DOHH2 (cell line): ENCODE results near the gene HNF4A.

Experiments
- H3F3A ChIP-seq: fragments of 200-600 bp; sonication (generic), shearing (Covaris generic); 2 replicates; pipeline ENCODE4 v1.6.0; 2016; ENCODE audit warnings: antibody characterized with exemption, mild to moderate bottlenecking; ENCODE audit not compliant: control insufficient read depth, insufficient read depth
- H3K27ac ChIP-seq: fragments of 200-600 bp; sonication (generic); 2 replicates; pipeline ENCODE4 v1.5.1; 2014; ENCODE audit warnings: low read depth, mild to moderate bottlenecking, low read length, moderate library complexity
- H3K27me3 ChIP-seq: fragments of 200-600 bp; sonication (generic); 2 replicates; pipeline ENCODE4 v1.6.1; 2014; ENCODE audit warnings: mild to moderate bottlenecking, low read length, mixed read lengths; ENCODE audit not compliant: control insufficient read depth
- H3K36me3 ChIP-seq: fragments of 200-600 bp; sonication (generic); 2 replicates; pipeline ENCODE4 v1.6.1; 2014; ENCODE audit warnings: mild to moderate bottlenecking, low read length, moderate library complexity, mixed read lengths; ENCODE audit not compliant: control insufficient read depth
- H3K4me1 ChIP-seq: fragments of 200-600 bp; sonication (generic); 2 replicates; pipeline ENCODE4 v1.6.1; 2014; ENCODE audit warnings: mild to moderate bottlenecking, low read length, mixed read lengths; ENCODE audit not compliant: control insufficient read depth
- H3K4me2 ChIP-seq: fragments of 200-600 bp; sonication (generic); 2 replicates; pipeline ENCODE4 v1.6.0; 2014; ENCODE audit warnings: mild to moderate bottlenecking, low read length, moderate library complexity
- H3K4me3 ChIP-seq: fragments of 200-600 bp; sonication (generic); 2 replicates; pipeline ENCODE4 v1.5.1; 2014; ENCODE audit warnings: mild to moderate bottlenecking, low read length, mixed read lengths
- H3K79me2 ChIP-seq: fragments of 200-600 bp; sonication (generic); 2 replicates; pipeline ENCODE4 v1.6.1; 2014; ENCODE audit warnings: mild to moderate bottlenecking, low read length, mixed read lengths; ENCODE audit not compliant: control insufficient read depth
- H3K9me2 ChIP-seq: fragments of 200-600 bp; sonication (generic); replicated peaks from 2 replicates; pipeline ENCODE4 v1.6.1; 2014; ENCODE audit warnings: mild to moderate bottlenecking, low read length, mixed read lengths; ENCODE audit not compliant: control insufficient read depth
- H3K9me3 ChIP-seq: fragments of 200-600 bp; sonication (generic); 2 replicates; pipeline ENCODE4 v1.6.1; 2014; ENCODE audit warnings: antibody characterized with exemption, low read length, mixed read lengths; ENCODE audit not compliant: control insufficient read depth, insufficient read depth
- H4K20me1 ChIP-seq: fragments of 200-600 bp; sonication (generic); 2 replicates; pipeline ENCODE4 v1.6.0; 2014; ENCODE audit warnings: low read depth, mild to moderate bottlenecking, antibody characterized with exemption, low read length, moderate library complexity; ENCODE audit not compliant: control insufficient read depth, insufficient read depth
- EZH2phosphoT487 ChIP-seq: fragments of 200-600 bp; sonication (generic); IDR thresholded peaks from 2 replicates; pipeline ENCODE4 v1.6.1; 2017; ENCODE audit warnings: borderline replicate concordance, mild to moderate bottlenecking, antibody characterized with exemption, low read length, moderate library complexity, mixed read lengths
- TF ChIP-seq, protein P1 (sequence below): fragments of 200-600 bp; sonication (generic); IDR thresholded peaks from one replicate; pipeline ENCODE4 v1.5.1; 2014; ENCODE audit warnings: antibody characterized with exemption, mild to moderate bottlenecking, low read depth, low read length; ENCODE audit not compliant: poor library complexity, severe bottlenecking

Gene HNF4A

GRCh38 chr20:44393608-44394451, 38.3 kb downstream of the HNF4A start:
- Histone ChIP-seq H3K79me2 (no peaks in the 10 kb centered on the region), H4K20me1 (no peaks in the 10 kb centered on the region), H3K4me2 (no peak overlapping the region), H3K36me3 (no peaks in the 10 kb centered on the region), H3F3A (no peaks in the 10 kb centered on the region), H3K27me3 (peaks cover 9% of the 10 kb centered on the region), H3K9me3 (no peaks in the 10 kb centered on the region), H3K4me3 (no peak overlapping the region), H3K27ac (no peak overlapping the region), H3K9me2 (no peaks in the 10 kb centered on the region), H3K4me1 (no peaks in the 10 kb centered on the region)
- no peak for TF ChIP-seq EZH2phosphoT487
- TF ChIP-seq, protein P1, sequence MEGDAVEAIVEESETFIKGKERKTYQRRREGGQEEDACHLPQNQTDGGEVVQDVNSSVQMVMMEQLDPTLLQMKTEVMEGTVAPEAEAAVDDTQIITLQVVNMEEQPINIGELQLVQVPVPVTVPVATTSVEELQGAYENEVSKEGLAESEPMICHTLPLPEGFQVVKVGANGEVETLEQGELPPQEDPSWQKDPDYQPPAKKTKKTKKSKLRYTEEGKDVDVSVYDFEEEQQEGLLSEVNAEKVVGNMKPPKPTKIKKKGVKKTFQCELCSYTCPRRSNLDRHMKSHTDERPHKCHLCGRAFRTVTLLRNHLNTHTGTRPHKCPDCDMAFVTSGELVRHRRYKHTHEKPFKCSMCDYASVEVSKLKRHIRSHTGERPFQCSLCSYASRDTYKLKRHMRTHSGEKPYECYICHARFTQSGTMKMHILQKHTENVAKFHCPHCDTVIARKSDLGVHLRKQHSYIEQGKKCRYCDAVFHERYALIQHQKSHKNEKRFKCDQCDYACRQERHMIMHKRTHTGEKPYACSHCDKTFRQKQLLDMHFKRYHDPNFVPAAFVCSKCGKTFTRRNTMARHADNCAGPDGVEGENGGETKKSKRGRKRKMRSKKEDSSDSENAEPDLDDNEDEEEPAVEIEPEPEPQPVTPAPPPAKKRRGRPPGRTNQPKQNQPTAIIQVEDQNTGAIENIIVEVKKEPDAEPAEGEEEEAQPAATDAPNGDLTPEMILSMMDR = no peak

GRCh38 chr20:44394452-44394701, 38.9 kb downstream of the HNF4A start:
- Histone ChIP-seq H4K20me1 (no peaks in the 10 kb centered on the region), H3K79me2 (no peaks in the 10 kb centered on the region), H3K36me3 (no peaks in the 10 kb centered on the region), H3K9me3 (no peaks in the 10 kb centered on the region), H3K9me2 (no peaks in the 10 kb centered on the region), H3F3A (no peaks in the 10 kb centered on the region), H3K27ac (no peak overlapping the region), H3K4me1 (no peaks in the 10 kb centered on the region), H3K27me3 (peaks cover 9% of the 10 kb centered on the region), H3K4me3 (no peak overlapping the region), H3K4me2 (no peak overlapping the region)
- TF ChIP-seq EZH2phosphoT487 = no peak
- TF ChIP-seq, protein P1 = no peak

DNA sequence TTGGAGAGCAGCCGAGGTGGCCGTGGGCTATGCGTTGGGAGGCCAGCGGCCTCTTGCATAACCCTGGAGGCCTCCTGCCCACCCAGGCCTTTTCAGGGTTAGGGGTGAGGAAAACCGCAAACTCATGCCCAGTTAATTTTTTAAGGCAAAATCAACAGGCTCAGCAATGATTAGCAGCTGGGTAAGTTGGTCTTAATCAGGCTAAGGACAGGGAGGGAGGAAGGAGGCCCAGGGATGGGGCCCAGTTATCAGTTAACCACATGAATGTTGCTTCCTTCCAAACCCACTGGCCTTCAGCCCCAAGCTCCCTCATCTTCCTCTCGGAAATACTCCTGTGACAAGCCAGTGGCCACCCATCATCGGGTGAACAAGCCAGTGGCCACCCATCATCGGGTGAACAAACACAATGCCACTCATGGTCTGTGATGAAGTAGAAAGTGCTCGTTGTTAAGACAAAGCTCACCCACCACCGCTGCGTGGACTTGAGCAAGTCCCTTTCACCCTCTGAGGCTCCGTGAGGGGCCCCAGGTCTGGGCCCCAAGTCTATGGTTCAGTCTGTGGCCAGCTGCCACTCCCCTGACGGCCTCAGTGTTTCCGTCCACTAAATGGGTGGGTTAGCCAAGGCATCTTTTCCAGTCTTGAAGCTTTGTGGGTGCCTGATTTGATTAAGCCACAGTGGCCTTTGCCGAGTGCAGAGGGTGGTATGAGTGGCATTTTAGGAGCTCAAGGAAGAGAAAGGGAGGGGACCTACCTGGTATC, 39.4 kb downstream of the HNF4A start:
- no peak overlapping the region for H3K4me2 ChIP-seq
- no peaks in the 10 kb centered on the region for H3K79me2 ChIP-seq
- H3K27me3 ChIP-seq = peaks cover 9% of the 10 kb centered on the region
- no peak overlapping the region for H3K27ac ChIP-seq
- no peaks in the 10 kb centered on the region for H3F3A ChIP-seq
- no peak for TF ChIP-seq EZH2phosphoT487
- TF ChIP-seq, protein P1 = no peak
- H4K20me1 ChIP-seq = no peaks in the 10 kb centered on the region
- no peaks in the 10 kb centered on the region for H3K9me3 ChIP-seq
- no peak overlapping the region for H3K4me3 ChIP-seq
- no peaks in the 10 kb centered on the region for H3K9me2 ChIP-seq
- H3K36me3 ChIP-seq = no peaks in the 10 kb centered on the region
- no peaks in the 10 kb centered on the region for H3K4me1 ChIP-seq
